GM12878 (cell line): ENCODE measurements around the gene PTGES3L. TPM values are rescaled to one million over a fixed set of nuclear protein-coding genes. Genes with fewer than 3 reads are reported as not detected.
"Not testable (repeated sequence)": the region's sequence is repeated elsewhere in the genome, so short reads cannot be mapped to it uniquely, and the experiment has no call there.

Source experiments
- ATAC-seq: fragments of 200-7000 bp; cut with Tn5 transposase; 3 replicates; pipeline ENCODE4 v1.9.1; 2020; ENCODE audit warnings: mild to moderate bottlenecking, moderate library complexity
- BruUV-seq: library from RNA; stranded (reverse); fragments of 400-500 nt; replicated peaks from 2 replicates; lab custom pipeline; 2021; lab: Mats Ljungman, UMichigan
- CTCF ChIA-PET: fragments of 300-600 bp; sonication (Branson Sonifier 250); formaldehyde crosslinking; extraction: SDS; loops from one replicate; lab custom pipeline; 2021; ENCODE audit warnings: inconsistent platforms; lab: Yijun Ruan, JAX
- POLR2A ChIA-PET: fragments of 350-600 bp; formaldehyde crosslinking; extraction: SDS; loops from one replicate; lab custom pipeline; 2021; ENCODE audit warnings: inconsistent platforms; lab: Charles Lee
- RAD21 ChIA-PET: fragments of 300-600 bp; sonication (Branson Sonifier 250); formaldehyde crosslinking; loops from one replicate; lab custom pipeline; 2023; ENCODE audit warnings: antibody characterized with exemption; ENCODE audit not compliant: unreplicated experiment; lab: Charles Lee
- SMC1A ChIA-PET: fragments of 300-600 bp; sonication (Branson Sonifier 250); formaldehyde crosslinking; loops from one replicate; lab custom pipeline; 2023; ENCODE audit not compliant: unreplicated experiment, uncharacterized antibody; lab: Charles Lee
- DNase-seq: peaks from one replicate; pipeline ENCODE4 v3.0.0-alpha.2; 2011; ENCODE audit warnings: low read depth, low spot score
- FAIRE-seq: peaks from 3 replicates; lab custom pipeline; 2011; peaks lifted over from hg19 to GRCh38; lab: Jason Lieb, UNC
- H2AFZ ChIP-seq: 2 replicates; pipeline ENCODE4 v1.6.0; 2011; ENCODE audit warnings: low read depth, low read length, control low read depth; ENCODE audit not compliant: control insufficient read depth
- H3K27ac ChIP-seq: 2 replicates; pipeline ENCODE4 v1.5.1; 2011; ENCODE audit warnings: control low read depth; ENCODE audit not compliant: control insufficient read depth, insufficient read depth
- H3K27me3 ChIP-seq, 2 experiments: replicated peaks in 1 of 2; 2 replicates each; pipeline versions ENCODE4 v1.6.0 to v1.6.1; 2011; ENCODE audit warnings: low read length in 1 of 2; ENCODE audit not compliant: control insufficient read depth in 2 of 2, insufficient read depth in 2 of 2
- H3K36me3 ChIP-seq, 2 experiments: 2 replicates each; pipeline ENCODE4 v1.5.1; 2011; ENCODE audit warnings: low read length in 1 of 2; ENCODE audit not compliant: control insufficient read depth in 2 of 2, insufficient read depth in 2 of 2
- H3K4me1 ChIP-seq: 2 replicates; pipeline ENCODE4 v1.6.1; 2011; ENCODE audit warnings: mild to moderate bottlenecking, low read length, moderate library complexity, mixed read lengths; ENCODE audit not compliant: control insufficient read depth, insufficient read depth
- H3K4me2 ChIP-seq: 2 replicates; pipeline ENCODE4 v1.6.0; 2011; ENCODE audit warnings: control low read depth; ENCODE audit not compliant: control insufficient read depth, insufficient read depth
- H3K4me3 ChIP-seq: fragments of 200-600 bp; sonication (generic); 2 replicates; pipeline ENCODE4 v1.5.1; 2016
- H3K79me2 ChIP-seq: 2 replicates; pipeline ENCODE4 v1.6.0; 2011; ENCODE audit warnings: low read length; ENCODE audit not compliant: control insufficient read depth, insufficient read depth
- H3K9ac ChIP-seq: 2 replicates; pipeline ENCODE4 v1.8.0; 2011; ENCODE audit warnings: low read length, control low read depth, mixed read lengths; ENCODE audit not compliant: control insufficient read depth, insufficient read depth
- H3K9me3 ChIP-seq: replicated peaks from 3 replicates; pipeline ENCODE4 v1.5.1; 2011; ENCODE audit warnings: mild to moderate bottlenecking, low read length; ENCODE audit not compliant: control insufficient read depth, insufficient read depth
- H4K20me1 ChIP-seq: 2 replicates; pipeline ENCODE4 v1.6.0; 2011; ENCODE audit not compliant: control insufficient read depth, insufficient read depth
- ATF3 ChIP-seq: IDR thresholded peaks from 2 replicates; pipeline ENCODE4 v1.6.1; 2011; ENCODE audit warnings: low read depth, mild to moderate bottlenecking, low read length, moderate library complexity, borderline replicate concordance; ENCODE audit errors: extremely low read depth
- SPI1 ChIP-seq: IDR thresholded peaks from 2 replicates; pipeline ENCODE4 v1.6.1; 2011; ENCODE audit warnings: low read depth, mild to moderate bottlenecking, low read length, moderate library complexity, borderline replicate concordance; ENCODE audit not compliant: insufficient read depth
- ZNF622 ChIP-seq: fragments of 450-650 bp; IDR thresholded peaks from 2 replicates; pipeline ENCODE4 v1.6.1; 2017; ENCODE audit warnings: mild to moderate bottlenecking, inconsistent platforms
- WGBS: methylation state at CpG from one replicate; pipeline ENCODE4 v1.1.6; 2016; ENCODE audit warnings: low lambda C conversion rate; ENCODE audit not compliant: insufficient replicate concordance, insufficient coverage; ENCODE audit errors: missing lambda C conversion rate; 5-methylcytosine and 5-hydroxymethylcytosine counted together
- in situ Hi-C: fragments of 300-500 bp; cut with MboI; formaldehyde crosslinking; loops from 9 replicates; pipeline ENCODE4 v1.14.3; 2018; ENCODE audit warnings: mixed read lengths
- intact Hi-C: fragments of 100-400 bp; cut with micrococcal nuclease; formaldehyde crosslinking; loops from one replicate; pipeline ENCODE4 v1.14.2; 2022; ENCODE audit not compliant: unreplicated experiment
- polyA plus RNA-seq, 11 experiments: library from polyadenylated mRNA; depleted of rRNA in 4 of 11; unstranded in 6 of 11; stranded (reverse) in 5 of 11; fragments of >200 nt; fragmentation: Nextera tagmentation in 4 of 11; fragmentation: Illumina TruSeq in 1 of 11; extraction: Ambion mirVana in 4 of 11; extraction: Trizol in 1 of 11; gene quantifications; 1 replicate in 1 of 11; 2 replicates in 10 of 11; pipeline versions ENCODE4 v1.2.1 to v1.2.3, GENCODE V29; 2011 to 2016; ENCODE audit warnings: inconsistent platforms in 2 of 11, missing spikeins in 2 of 11, low read depth in 1 of 11
- total RNA-seq, 4 experiments: library from RNA; depleted of rRNA in 3 of 4; stranded (reverse); fragments of >200 nt in 3 of 4; fragmentation: Illumina TruSeq in 1 of 4; extraction: Trizol in 1 of 4; gene quantifications; 2 replicates each; pipeline versions ENCODE4 v1.2.1 to v1.2.3, GENCODE V29; 2013 to 2021

Gene PTGES3L
- total and polyA plus RNA-seq, 10 of the 15 experiments (the other 5 are each of a cell fraction or from before 2014, with no cell fraction given): 0.11 to 2.3 (median 0.98) TPM

- H3K4me2 ChIP-seq: no peak overlapping the region
- H3K9ac ChIP-seq: no peak overlapping the region
- in situ Hi-C loops (no loop called here), intact Hi-C loops (no loop called here)
- no peaks in the 10 kb centered on the region for H3K9me3 ChIP-seq
- BruUV-seq: no TSS peak
- TF ChIP-seq ATF3 (no peak), SPI1 (no peak), ZNF622 (no peak)
- ATAC-seq (no peak), DNase-seq (no peak), FAIRE-seq (no peak)
- no peaks in the 10 kb centered on the region for H4K20me1 ChIP-seq
- ChIA-PET RAD21 (no interaction called here), SMC1A (interaction anchor here (0.6 kb wide), 1 partner anchor 220 kb away, joined by 4 read pairs; no protein-coding TSS in a partner anchor), CTCF (no interaction called here), POLR2A (no interaction called here)
- no peak overlapping the region for H2AFZ ChIP-seq
- no peak overlapping the region for H3K4me3 ChIP-seq
- no peaks in the 10 kb centered on the region for H3K36me3 ChIP-seq
- H3K27ac ChIP-seq: no peak overlapping the region
- H3K27me3 ChIP-seq: no peaks in the 10 kb centered on the region; a peak in 1 of 4 replicates
- H3K79me2 ChIP-seq: no peaks in the 10 kb centered on the region
- 18% methylated on average over 5 of the region's 5 CpGs for WGBS
- H3K4me1 ChIP-seq: peaks cover 9% of the 10 kb centered on the region
Observed at GRCh38 chr17:42924891-42925290, 55.0 kb downstream of the PTGES3L start.

GRCh38 chr17:42923472-42923871, 56.4 kb downstream of the PTGES3L start:
- WGBS: 32% methylated on average over 7 of the region's 7 CpGs
- H3K4me3 ChIP-seq, ATAC-seq, FAIRE-seq, H3K79me2 ChIP-seq, H3K9ac ChIP-seq, H3K4me1 ChIP-seq, DNase-seq, RAD21 ChIA-PET, H2AFZ ChIP-seq, POLR2A ChIA-PET, intact Hi-C loops, H4K20me1 ChIP-seq, in situ Hi-C loops, H3K27me3 ChIP-seq, H3K36me3 ChIP-seq, H3K27ac ChIP-seq, BruUV-seq, H3K4me2 ChIP-seq, H3K9me3 ChIP-seq: not testable (repeated sequence)
- ChIA-PET CTCF (interaction anchor here (0.6 kb wide), 1 partner anchor 15 kb away, joined by 3 read pairs; no protein-coding TSS in a partner anchor), SMC1A (interaction anchor here (1.0 kb wide), 1 partner anchor 78 kb away, joined by 3 read pairs; no protein-coding TSS in a partner anchor)
